GM23248 (cell line): ENCODE results near the gene MTCL1. TPM values are rescaled to one million over a fixed set of nuclear protein-coding genes. Genes with fewer than 3 reads are reported as not detected.

ENCODE experiments used
- DNase-seq: peaks from one replicate; pipeline ENCODE4 v3.0.0-alpha.2; 2015
- H2AFZ ChIP-seq: fragments of 200-600 bp; sonication (generic); 2 replicates; pipeline ENCODE4 v1.6.1; 2016; ENCODE audit warnings: antibody characterized with exemption
- H3F3A ChIP-seq: fragments of 200-600 bp; sonication (generic); 2 replicates; pipeline ENCODE4 v1.6.1; 2016; ENCODE audit warnings: mild to moderate bottlenecking, antibody characterized with exemption, mixed run types; ENCODE audit not compliant: insufficient read depth
- H3K27ac ChIP-seq: fragments of 200-600 bp; sonication (generic); 2 replicates; pipeline ENCODE4 v1.5.1; 2016; ENCODE audit warnings: mild to moderate bottlenecking
- H3K27me3 ChIP-seq: fragments of 200-600 bp; sonication (generic); replicated peaks from 2 replicates; pipeline ENCODE4 v1.6.1; 2016; ENCODE audit warnings: mild to moderate bottlenecking; ENCODE audit not compliant: insufficient read depth
- H3K36me3 ChIP-seq: fragments of 200-600 bp; sonication (generic); 2 replicates; pipeline ENCODE4 v1.6.1; 2016; ENCODE audit warnings: low read depth, mild to moderate bottlenecking
- H3K4me1 ChIP-seq: fragments of 200-600 bp; sonication (generic); 2 replicates; pipeline ENCODE4 v1.6.1; 2016; ENCODE audit warnings: mild to moderate bottlenecking; ENCODE audit not compliant: insufficient read depth
- H3K4me2 ChIP-seq: fragments of 200-600 bp; sonication (generic); one replicate; pipeline ENCODE4 v1.6.1; 2016; ENCODE audit warnings: mild to moderate bottlenecking; ENCODE audit not compliant: unreplicated experiment
- H3K4me3 ChIP-seq: fragments of 200-600 bp; sonication (generic); 2 replicates; pipeline ENCODE4 v1.5.1; 2016; ENCODE audit warnings: mild to moderate bottlenecking
- H3K79me2 ChIP-seq: fragments of 200-600 bp; sonication (generic); 2 replicates; pipeline ENCODE4 v1.6.1; 2016; ENCODE audit warnings: mild to moderate bottlenecking; ENCODE audit not compliant: insufficient read depth
- H3K9ac ChIP-seq: fragments of 200-600 bp; sonication (generic); 2 replicates; pipeline ENCODE4 v1.6.1; 2016; ENCODE audit warnings: mild to moderate bottlenecking
- H3K9me2 ChIP-seq: fragments of 200-600 bp; sonication (generic); 2 replicates; pipeline ENCODE4 v1.6.1; 2016; ENCODE audit warnings: mixed run types, mild to moderate bottlenecking, moderate library complexity; ENCODE audit not compliant: insufficient read depth
- H3K9me3 ChIP-seq: fragments of 200-600 bp; sonication (generic); one replicate; pipeline ENCODE4 v1.6.1; 2017; ENCODE audit warnings: low read depth
- H4K20me1 ChIP-seq: fragments of 200-600 bp; sonication (generic); 2 replicates; pipeline ENCODE4 v1.6.0; 2016; ENCODE audit not compliant: insufficient read depth
- EZH2 ChIP-seq: fragments of 200-600 bp; sonication (generic); IDR thresholded peaks from 2 replicates; pipeline ENCODE4 v1.6.1; 2018; ENCODE audit warnings: antibody characterized with exemption, mild to moderate bottlenecking; ENCODE audit not compliant: insufficient read depth, poor library complexity, severe bottlenecking
- EZH2phosphoT487 ChIP-seq: fragments of 200-600 bp; sonication (generic); IDR thresholded peaks from 2 replicates; pipeline ENCODE4 v1.6.1; 2018; ENCODE audit warnings: antibody characterized with exemption, moderate library complexity, mild to moderate bottlenecking, low read depth; ENCODE audit not compliant: insufficient read depth
- WGBS, 2 experiments: methylation state at CpG; one replicate each; pipeline ENCODE4 v1.1.6; 2015 to 2017; ENCODE audit warnings: low lambda C conversion rate in 2 of 2, low coverage in 1 of 2; ENCODE audit errors: missing lambda C conversion rate in 2 of 2; 5-methylcytosine and 5-hydroxymethylcytosine counted together
- in situ Hi-C: fragments of 300-500 bp; cut with MboI; formaldehyde crosslinking; loops from 2 replicates; pipeline ENCODE4 v1.15.0; 2020
- polyA plus RNA-seq: library from polyadenylated mRNA; unstranded; fragments of >200 nt; fragmentation: Nextera tagmentation; extraction: Ambion mirVana; gene quantifications from 2 replicates; pipeline ENCODE4 v1.2.1, GENCODE V29; 2016
- total RNA-seq: library from RNA; depleted of rRNA; stranded (reverse); fragments of >200 nt; shearing (Covaris generic); gene quantifications from 2 replicates; pipeline ENCODE4 v1.2.3, GENCODE V29; 2014

MTCL1 gene
- total and polyA plus RNA-seq, 2 experiments from 2014 or later: 10.3 to 36.9 TPM

GRCh38 chr18:8854550-8854949 is 149.2 kb downstream of the MTCL1 start:
- in situ Hi-C loops: no loop called here
- TF ChIP-seq EZH2 (no peak), EZH2phosphoT487 (no peak)
- no peak for DNase-seq
- Histone ChIP-seq H3K27ac (no peak overlapping the region), H2AFZ (peak overlapping the region; percentile 5; the same call in 1 of the 2 replicates), H3K4me1 (peaks cover 3% of the 10 kb centered on the region; the same call in 1 of the 2 replicates), H4K20me1 (no peaks in the 10 kb centered on the region), H3K9ac (no peak overlapping the region), H3F3A (0 out of 2 replicates have a peak, but pooled peaks cover 2% of the 10 kb centered on the region), H3K79me2 (no peaks in the 10 kb centered on the region), H3K27me3 (no peaks in the 10 kb centered on the region), H3K4me3 (no peak overlapping the region), H3K4me2 (no peak overlapping the region), H3K9me3 (no peaks in the 10 kb centered on the region), H3K36me3 (no peaks in the 10 kb centered on the region), H3K9me2 (no peaks in the 10 kb centered on the region)
- WGBS, 2 experiments: 76% methylated on average over 4 of the region's 4 CpGs

GRCh38 chr18:8854962-8855361 is 149.6 kb downstream of the MTCL1 start:
- no peaks in the 10 kb centered on the region for H3K36me3 ChIP-seq
- 0 out of 2 replicates have a peak, but pooled peaks cover 6% of the 10 kb centered on the region for H3F3A ChIP-seq
- DNase-seq: no peak
- peak overlapping the region; percentile 5; the same call in 1 of the 2 replicates for H2AFZ ChIP-seq
- no peak overlapping the region for H3K4me2 ChIP-seq
- no peaks in the 10 kb centered on the region for H3K9me2 ChIP-seq
- H3K9ac ChIP-seq: no peak overlapping the region
- TF ChIP-seq EZH2 (no peak), EZH2phosphoT487 (no peak)
- H3K27me3 ChIP-seq: no peaks in the 10 kb centered on the region
- H3K27ac ChIP-seq: no peak overlapping the region
- no peaks in the 10 kb centered on the region for H4K20me1 ChIP-seq
- no peaks in the 10 kb centered on the region for H3K9me3 ChIP-seq
- H3K4me1 ChIP-seq: peaks cover 4% of the 10 kb centered on the region; the same call in 1 of the 2 replicates
- H3K79me2 ChIP-seq: no peaks in the 10 kb centered on the region
- in situ Hi-C loops: no loop called here
- 55 to 62% methylated on average over 2 of the region's 2 CpGs for WGBS, 2 experiments
- H3K4me3 ChIP-seq: no peak overlapping the region

- no peak overlapping the region for H3K27ac ChIP-seq
- H3K4me1 ChIP-seq: peaks cover 4% of the 10 kb centered on the region; the same call in 1 of the 2 replicates
- TF ChIP-seq EZH2phosphoT487: no peak
- H3K79me2 ChIP-seq: no peaks in the 10 kb centered on the region
- in situ Hi-C loops: no loop called here
- H3K27me3 ChIP-seq: no peaks in the 10 kb centered on the region
- no peaks in the 10 kb centered on the region for H3K9me2 ChIP-seq
- no peaks in the 10 kb centered on the region for H3K9me3 ChIP-seq
- DNase-seq: no peak
- H3K36me3 ChIP-seq: no peaks in the 10 kb centered on the region
- no peak overlapping the region for H2AFZ ChIP-seq
- 85 to 88% methylated on average over 8 of the region's 8 CpGs for WGBS, 2 experiments
- H3F3A ChIP-seq: 0 out of 2 replicates have a peak, but pooled peaks cover 10% of the 10 kb centered on the region
- H3K9ac ChIP-seq: no peak overlapping the region
- H3K4me2 ChIP-seq: no peak overlapping the region
- no peaks in the 10 kb centered on the region for H4K20me1 ChIP-seq
- no peak overlapping the region for H3K4me3 ChIP-seq
Measured at GRCh38 chr18:8856212-8856611, 150.9 kb downstream of the MTCL1 start.

GRCh38 chr18:8856769-8857393 is 151.5 kb downstream of the MTCL1 start:
- no peaks in the 10 kb centered on the region for H3K79me2 ChIP-seq
- H3K36me3 ChIP-seq: no peaks in the 10 kb centered on the region
- H3K4me2 ChIP-seq: no peak overlapping the region
- TF ChIP-seq EZH2: no peak
- TF ChIP-seq EZH2phosphoT487: no peak
- no peaks in the 10 kb centered on the region for H3K9me2 ChIP-seq
- WGBS, 2 experiments: 90 to 96% methylated on average over 26 to 34 of the region's 34 CpGs
- 0 out of 2 replicates have a peak, but pooled peaks cover 10% of the 10 kb centered on the region for H3F3A ChIP-seq
- in situ Hi-C loops: no loop called here
- H3K9me3 ChIP-seq: no peaks in the 10 kb centered on the region
- H2AFZ ChIP-seq: no peak overlapping the region
- H3K27ac ChIP-seq: no peak overlapping the region
- H3K4me3 ChIP-seq: no peak overlapping the region
- no peak for DNase-seq
- H3K27me3 ChIP-seq: no peaks in the 10 kb centered on the region
- no peak overlapping the region for H3K9ac ChIP-seq
- H4K20me1 ChIP-seq: no peaks in the 10 kb centered on the region
- H3K4me1 ChIP-seq: peaks cover 4% of the 10 kb centered on the region; the same call in 1 of the 2 replicates
